A549 (cell line): ENCODE measurements around the gene VLDLR. TPM values are rescaled to one million over a fixed set of nuclear protein-coding genes. Genes with fewer than 3 reads are reported as not detected.

Source experiments
- ATAC-seq, 2 experiments: fragments of 200-7000 bp in 1 of 2; fragments of >200 bp in 1 of 2; cut with Nextera tagmentation in 1 of 2; cut with Tn5 transposase in 1 of 2; 3 replicates each; pipeline versions ENCODE4 v1.8.0 to v1.9.1; 2018 to 2020; ENCODE audit warnings: mild to moderate bottlenecking in 1 of 2, moderate library complexity in 1 of 2
- CTCF ChIA-PET: fragments of 300-600 bp; sonication (Branson Sonifier 250); formaldehyde crosslinking; extraction: SDS; loops from one replicate; lab custom pipeline; 2021; ENCODE audit warnings: antibody characterized with exemption, inconsistent platforms; lab: Yijun Ruan, JAX
- POLR2A ChIA-PET: fragments of 350-600 bp; formaldehyde crosslinking; extraction: SDS; loops from one replicate; lab custom pipeline; 2021; ENCODE audit warnings: antibody characterized with exemption, inconsistent platforms; lab: Yijun Ruan, JAX
- DNase-seq, 2 experiments: peaks; one replicate each; pipeline versions ENCODE4 v3.0.0 to v3.0.0-alpha.2; 2011 to 2016; ENCODE audit warnings: low read depth in 1 of 2, low spot score in 1 of 2
- FAIRE-seq: peaks from 2 replicates; lab custom pipeline; 2011; peaks lifted over from hg19 to GRCh38; lab: Jason Lieb, UNC
- H3K27ac ChIP-seq, 2 experiments: fragments of >200 bp; sonication (Bioruptor Twin); formaldehyde crosslinking; 3 replicates each; pipeline ENCODE4 v1.5.1; 2016 to 2017
- H3K4me1 ChIP-seq: fragments of >200 bp; sonication (Bioruptor Twin); formaldehyde crosslinking; 3 replicates; pipeline ENCODE4 v1.6.1; 2016
- H3K4me2 ChIP-seq: fragments of >200 bp; sonication (Bioruptor Twin); formaldehyde crosslinking; 3 replicates; pipeline ENCODE4 v1.6.1; 2016
- H3K4me3 ChIP-seq: fragments of >200 bp; sonication (Bioruptor Twin); formaldehyde crosslinking; 3 replicates; pipeline ENCODE4 v1.5.1; 2016
- H3K9me3 ChIP-seq: fragments of >200 bp; sonication (Bioruptor Twin); formaldehyde crosslinking; 3 replicates; pipeline ENCODE4 v1.6.1; 2016
- ATOH8 ChIP-seq: fragments of 250-450 bp; sonication (Bioruptor Pico); IDR thresholded peaks from 2 replicates; pipeline ENCODE4 v1.5.0; 2020; ENCODE audit warnings: low read depth, mild to moderate bottlenecking, moderate library complexity
- CTCF ChIP-seq: fragments of >200 bp; sonication (Bioruptor Twin); formaldehyde crosslinking; IDR thresholded peaks from 3 replicates; pipeline ENCODE4 v1.5.1; 2016
- EP300 ChIP-seq, 2 experiments: fragments of >200 bp; sonication (Bioruptor Twin); formaldehyde crosslinking; IDR thresholded peaks; 2 replicates in 1 of 2; 3 replicates in 1 of 2; pipeline ENCODE4 v1.6.1; 2016 to 2017
- FOXS1 ChIP-seq: fragments of 250-450 bp; sonication (Bioruptor Pico); IDR thresholded peaks from 2 replicates; pipeline ENCODE4 v1.5.0; 2020; ENCODE audit warnings: mild to moderate bottlenecking, moderate library complexity
- KDM1A ChIP-seq: fragments of 200-600 bp; sonication (generic); IDR thresholded peaks from 2 replicates; pipeline ENCODE4 v1.6.1; 2016; ENCODE audit warnings: low read depth, mild to moderate bottlenecking
- MAFK ChIP-seq: fragments of 450-650 bp; IDR thresholded peaks from 2 replicates; pipeline ENCODE4 v1.6.1; 2014; ENCODE audit not compliant: partially characterized antibody
- RAD21 ChIP-seq, 2 experiments: fragments of >200 bp in 1 of 2; sonication (Bioruptor Twin) in 1 of 2; formaldehyde crosslinking in 1 of 2; IDR thresholded peaks in 1 of 2; conservative IDR thresholded peaks in 1 of 2; 2 replicates in 1 of 2; 3 replicates in 1 of 2; pipeline ENCODE4 v1.6.1; 2012 to 2018; ENCODE audit warnings: inconsistent platforms in 1 of 2
- RARB ChIP-seq: fragments of 250-450 bp; sonication (Bioruptor Pico); IDR thresholded peaks from 2 replicates; pipeline ENCODE4 v1.8.0; 2021; ENCODE audit warnings: mild to moderate bottlenecking, moderate library complexity
- RNF2 ChIP-seq: fragments of 200-600 bp; sonication (generic); IDR thresholded peaks from 2 replicates; pipeline ENCODE4 v1.6.1; 2016; ENCODE audit warnings: low read depth, mild to moderate bottlenecking, antibody characterized with exemption, moderate library complexity, borderline replicate concordance
- USF2 ChIP-seq: fragments of 450-650 bp; IDR thresholded peaks from 2 replicates; pipeline ENCODE4 v1.6.1; 2014; ENCODE audit warnings: antibody characterized with exemption
- ZC3H11A ChIP-seq: fragments of 450-650 bp; IDR thresholded peaks from 2 replicates; pipeline ENCODE4 v1.6.1; 2014; ENCODE audit warnings: antibody characterized with exemption, mild to moderate bottlenecking
- ZFP36 ChIP-seq: fragments of 450-650 bp; IDR thresholded peaks from 2 replicates; pipeline ENCODE4 v1.6.1; 2014; ENCODE audit warnings: borderline replicate concordance; ENCODE audit not compliant: partially characterized antibody
- ZSCAN20 ChIP-seq: fragments of 250-450 bp; sonication (Bioruptor Pico); IDR thresholded peaks from 2 replicates; pipeline ENCODE4 v1.8.0; 2022; ENCODE audit warnings: mild to moderate bottlenecking, moderate library complexity
- WGBS: methylation state at CpG from one replicate; pipeline ENCODE4 v1.1.6; 2017; ENCODE audit errors: missing lambda C conversion rate; 5-methylcytosine and 5-hydroxymethylcytosine counted together
- polyA plus RNA-seq, 4 experiments: library from polyadenylated mRNA; depleted of rRNA in 3 of 4; stranded (reverse); fragments of >200 nt; fragmentation: RNase III in 1 of 4; extraction: RNeasy Plus Mini Kit Qiagen cat#74134 plus additional on column Dnase treatment in 1 of 4; gene quantifications; 2 replicates in 3 of 4; 3 replicates in 1 of 4; pipeline ENCODE4 v1.2.3, GENCODE V29; 2011 to 2017
- TF ChIP-seq, protein P1 (sequence below): fragments of 200-600 bp; sonication (generic); IDR thresholded peaks from 2 replicates; pipeline ENCODE4 v1.6.1; 2016; ENCODE audit warnings: antibody characterized with exemption, mild to moderate bottlenecking, moderate library complexity
- TF ChIP-seq, protein P2 (sequence below): IDR thresholded peaks from 2 replicates; pipeline ENCODE4 v1.6.1; 2012

The VLDLR gene
- polyA plus RNA-seq, 2 of the 4 experiments (the other 2 are of a cell fraction) = 27.9 to 49.0 TPM

DNA sequence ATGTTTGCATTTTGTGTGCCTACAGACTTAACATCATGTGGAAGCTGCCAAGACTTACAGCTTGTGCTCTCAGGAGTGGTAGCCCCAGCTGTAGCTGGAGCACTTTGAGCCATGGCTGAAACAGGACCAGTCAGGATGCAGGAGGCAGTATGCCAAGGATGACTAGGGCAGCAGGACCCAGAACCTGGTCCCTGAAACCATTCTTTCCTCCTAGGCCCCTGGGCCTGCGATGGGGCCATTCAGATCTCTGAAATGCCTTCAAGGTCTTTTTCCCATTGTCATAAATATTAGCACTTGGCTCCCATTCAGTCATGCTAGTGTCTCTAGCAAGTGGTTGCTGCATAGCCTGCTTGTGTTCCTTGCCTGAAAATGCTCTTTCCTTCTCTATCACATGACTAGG is 29.6 kb upstream of the VLDLR start:
- no peak overlapping the region for H3K4me3 ChIP-seq
- ATAC-seq (no peak), DNase-seq (no peak), FAIRE-seq (no peak)
- WGBS = 0% methylated on average over 1 of the region's 1 CpG
- POLR2A ChIA-PET = no interaction called here
- TF ChIP-seq RARB = no peak
- TF ChIP-seq, protein P1, sequence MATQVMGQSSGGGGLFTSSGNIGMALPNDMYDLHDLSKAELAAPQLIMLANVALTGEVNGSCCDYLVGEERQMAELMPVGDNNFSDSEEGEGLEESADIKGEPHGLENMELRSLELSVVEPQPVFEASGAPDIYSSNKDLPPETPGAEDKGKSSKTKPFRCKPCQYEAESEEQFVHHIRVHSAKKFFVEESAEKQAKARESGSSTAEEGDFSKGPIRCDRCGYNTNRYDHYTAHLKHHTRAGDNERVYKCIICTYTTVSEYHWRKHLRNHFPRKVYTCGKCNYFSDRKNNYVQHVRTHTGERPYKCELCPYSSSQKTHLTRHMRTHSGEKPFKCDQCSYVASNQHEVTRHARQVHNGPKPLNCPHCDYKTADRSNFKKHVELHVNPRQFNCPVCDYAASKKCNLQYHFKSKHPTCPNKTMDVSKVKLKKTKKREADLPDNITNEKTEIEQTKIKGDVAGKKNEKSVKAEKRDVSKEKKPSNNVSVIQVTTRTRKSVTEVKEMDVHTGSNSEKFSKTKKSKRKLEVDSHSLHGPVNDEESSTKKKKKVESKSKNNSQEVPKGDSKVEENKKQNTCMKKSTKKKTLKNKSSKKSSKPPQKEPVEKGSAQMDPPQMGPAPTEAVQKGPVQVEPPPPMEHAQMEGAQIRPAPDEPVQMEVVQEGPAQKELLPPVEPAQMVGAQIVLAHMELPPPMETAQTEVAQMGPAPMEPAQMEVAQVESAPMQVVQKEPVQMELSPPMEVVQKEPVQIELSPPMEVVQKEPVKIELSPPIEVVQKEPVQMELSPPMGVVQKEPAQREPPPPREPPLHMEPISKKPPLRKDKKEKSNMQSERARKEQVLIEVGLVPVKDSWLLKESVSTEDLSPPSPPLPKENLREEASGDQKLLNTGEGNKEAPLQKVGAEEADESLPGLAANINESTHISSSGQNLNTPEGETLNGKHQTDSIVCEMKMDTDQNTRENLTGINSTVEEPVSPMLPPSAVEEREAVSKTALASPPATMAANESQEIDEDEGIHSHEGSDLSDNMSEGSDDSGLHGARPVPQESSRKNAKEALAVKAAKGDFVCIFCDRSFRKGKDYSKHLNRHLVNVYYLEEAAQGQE = no peak
- TF ChIP-seq FOXS1 (CRISPR knock-in tag) = no peak
- TF ChIP-seq RAD21 (conservative IDR thresholded peaks at IDR 0.05 in 1 of 2, IDR thresholded peaks at IDR 0.05 in 1 of 2) = no peak
- TF ChIP-seq RNF2 = no peak
- TF ChIP-seq KDM1A = no peak
- TF ChIP-seq CTCF = no peak
- no peak for TF ChIP-seq ZSCAN20 (CRISPR knock-in tag)
- TF ChIP-seq ZFP36 = no peak
- TF ChIP-seq USF2 = no peak
- TF ChIP-seq, protein P2, sequence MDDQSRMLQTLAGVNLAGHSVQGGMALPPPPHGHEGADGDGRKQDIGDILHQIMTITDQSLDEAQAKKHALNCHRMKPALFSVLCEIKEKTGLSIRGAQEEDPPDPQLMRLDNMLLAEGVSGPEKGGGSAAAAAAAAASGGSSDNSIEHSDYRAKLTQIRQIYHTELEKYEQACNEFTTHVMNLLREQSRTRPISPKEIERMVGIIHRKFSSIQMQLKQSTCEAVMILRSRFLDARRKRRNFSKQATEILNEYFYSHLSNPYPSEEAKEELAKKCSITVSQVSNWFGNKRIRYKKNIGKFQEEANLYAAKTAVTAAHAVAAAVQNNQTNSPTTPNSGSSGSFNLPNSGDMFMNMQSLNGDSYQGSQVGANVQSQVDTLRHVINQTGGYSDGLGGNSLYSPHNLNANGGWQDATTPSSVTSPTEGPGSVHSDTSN = no peak
- no peak for TF ChIP-seq ZC3H11A
- TF ChIP-seq, all 56 proteins: peak for 0
- H3K9me3 ChIP-seq = peaks cover 16% of the 10 kb centered on the region; the same call in 2 of the 3 replicates
- no peak overlapping the region for H3K27ac ChIP-seq
- no peaks in the 10 kb centered on the region for H3K4me1 ChIP-seq
- H3K4me2 ChIP-seq = no peak overlapping the region
- CTCF ChIA-PET = no interaction called here

- ChIA-PET CTCF (interaction anchor here (0.6 to 1.3 kb wide), 2 partner anchors 10 to 13 kb away, joined by 3 read pairs; no protein-coding TSS in a partner anchor), POLR2A (no interaction called here)
- no peak overlapping the region for H3K4me3 ChIP-seq
- no peak overlapping the region for H3K4me2 ChIP-seq
- H3K4me1 ChIP-seq = no peaks in the 10 kb centered on the region
- ATAC-seq (no peak), DNase-seq (no peak), FAIRE-seq (no peak)
- TF ChIP-seq EP300 (IDR thresholded peaks at IDR 0.05) (no peak), MAFK (no peak), RAD21 (conservative IDR thresholded peaks at IDR 0.05 in 1 of 2, IDR thresholded peaks at IDR 0.05 in 1 of 2) (no peak), ATOH8 (CRISPR knock-in tag) (no peak)
- no peak overlapping the region for H3K27ac ChIP-seq
- peaks cover 16% of the 10 kb centered on the region; the same call in 2 of the 3 replicates for H3K9me3 ChIP-seq
These were observed 27.8 kb upstream of the VLDLR start for GRCh38 chr9:2593744-2594143.
